HCT116 (cell line): ENCODE data around the gene TRIM38.

Experiments used
- ATF3 ChIP-seq: IDR thresholded peaks from 2 replicates; pipeline ENCODE4 v1.6.1; 2012
- CTCF ChIP-seq, 3 experiments: fragments of 200-600 bp in 1 of 3; sonication (generic) in 1 of 3; IDR thresholded peaks in 2 of 3; conservative IDR thresholded peaks in 1 of 3; 2 replicates each; pipeline ENCODE4 v1.5.1; 2012 to 2017; ENCODE audit warnings: low read depth in 2 of 3, low read length in 2 of 3, antibody characterized with exemption in 1 of 3, borderline replicate concordance in 1 of 3, control low read depth in 1 of 3, mild to moderate bottlenecking in 1 of 3, mixed read lengths in 1 of 3, mixed run types in 1 of 3, moderate library complexity in 1 of 3; ENCODE audit not compliant: insufficient read depth in 1 of 3
- MAX ChIP-seq: IDR thresholded peaks from 2 replicates; pipeline ENCODE4 v1.6.1; 2012
- POLR2A ChIP-seq: IDR thresholded peaks from 2 replicates; pipeline ENCODE4 v1.7.0; 2011; ENCODE audit warnings: borderline replicate concordance; ENCODE audit not compliant: insufficient read depth, insufficient read length; ENCODE audit errors: extremely low read depth
- RAD21 ChIP-seq: IDR thresholded peaks from 2 replicates; pipeline ENCODE4 v1.6.1; 2012; ENCODE audit warnings: low read depth, mild to moderate bottlenecking
- SIN3A ChIP-seq: IDR thresholded peaks from 2 replicates; pipeline ENCODE4 v1.6.1; 2012; ENCODE audit warnings: low read depth
- YY1 ChIP-seq: IDR thresholded peaks from 2 replicates; pipeline ENCODE4 v1.6.1; 2011; ENCODE audit warnings: low read length, low read depth, moderate library complexity, mild to moderate bottlenecking; ENCODE audit not compliant: insufficient replicate concordance; ENCODE audit errors: extremely low read depth

GRCh38 chr6:25997921-25998320, 35.3 kb downstream of the TRIM38 start:
- TF ChIP-seq POLR2A (no peak), CTCF (IDR thresholded peaks at IDR 0.05 in 2 of 3, conservative IDR thresholded peaks at IDR 0.05 in 1 of 3; ENCODE audit: borderline replicate concordance in 1 of 3, insufficient read depth in 1 of 3, low read depth in 2 of 3, low read length in 2 of 3) (no peak), RAD21 (no peak), YY1 (no peak), SIN3A (no peak), MAX (no peak), ATF3 (no peak)
